Left hindlimb (tissue), 1 donor: Measurements from ENCODE around the gene NR1D2.
"Not testable (repeated sequence)": the region's sequence is repeated elsewhere in the genome, so short reads cannot be mapped to it uniquely, and the experiment has no call there.

ENCODE experiments used
- DNase-seq: peaks from one replicate; pipeline ENCODE4 v3.0.0-alpha.2; 2018

The NR1D2 gene

DNA sequence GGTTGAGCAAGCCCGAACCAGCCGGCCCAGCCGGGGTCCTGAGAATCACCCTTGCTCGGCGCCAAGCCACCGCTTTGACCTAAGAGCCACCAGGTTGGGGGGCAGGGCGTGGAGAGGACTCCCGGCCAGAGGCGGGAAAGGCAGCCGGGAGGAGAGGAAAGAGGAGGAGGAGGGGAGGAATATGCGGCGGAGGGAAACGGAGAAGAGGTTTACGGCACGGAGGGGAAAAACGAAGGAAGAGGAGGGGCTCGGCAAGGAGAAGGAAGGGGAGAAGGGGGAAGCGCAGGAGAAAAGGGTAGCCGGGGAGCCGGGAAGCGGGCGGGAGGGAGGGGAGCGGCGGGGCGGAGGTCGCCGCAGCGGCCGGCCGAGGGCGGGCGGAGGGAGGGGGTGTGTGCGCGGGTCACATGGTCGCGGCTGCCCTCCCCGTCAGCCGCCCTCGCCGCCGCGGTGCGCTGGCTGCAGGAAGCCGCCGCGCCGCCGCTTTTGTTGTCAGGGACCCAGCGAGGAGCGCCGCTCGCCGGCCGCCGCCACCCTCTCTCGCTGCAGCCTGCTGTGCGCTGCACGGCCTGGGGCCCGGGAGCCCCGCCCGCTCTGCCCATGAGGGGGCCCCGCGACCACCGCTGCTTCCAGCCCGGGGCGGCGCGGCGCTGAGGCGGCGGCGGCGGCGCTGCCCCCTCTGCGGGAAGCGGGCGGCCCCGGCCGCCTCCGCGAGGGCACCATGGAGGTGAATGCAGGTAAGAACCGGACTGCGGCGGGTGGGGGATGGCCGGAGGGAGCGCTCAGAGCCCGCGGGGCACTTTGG is at the start of gene NR1D2:
Gene NR1D2 (plus strand): TSS at position 426 of the 802 bp plus-strand sequence. CDS start 293 bp downstream, at position 719.
- DNase-seq: peak; percentile 89

- DNase-seq: no peak
Measured at GRCh38 chr3:23900744-23901143, 44.3 kb upstream of the NR1D2 start.

DNA sequence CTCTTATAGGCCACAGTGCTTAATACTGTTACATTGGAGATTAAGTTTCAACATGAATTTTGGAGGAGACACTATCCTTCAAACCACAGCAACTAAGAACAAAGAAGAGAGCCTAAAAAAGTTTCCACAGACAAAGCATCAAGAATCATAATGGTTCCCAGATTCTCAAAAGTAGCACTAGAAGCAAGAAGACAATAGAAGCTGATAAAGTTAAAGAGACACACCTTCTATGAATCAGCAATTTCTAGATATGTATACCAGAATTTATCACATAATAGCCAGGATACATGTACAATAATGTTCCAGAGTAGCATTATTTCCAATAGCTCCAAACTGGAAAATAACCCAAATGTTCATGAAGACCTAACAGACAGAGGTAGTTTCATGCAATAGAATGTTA is 40.5 kb upstream of the NR1D2 start:
- DNase-seq: no peak

- DNase-seq: no peak
Measured at GRCh38 chr3:23909341-23909740, 35.7 kb upstream of the NR1D2 start.

- DNase-seq: no peak
Measured at GRCh38 chr3:23911397-23911796, 33.7 kb upstream of the NR1D2 start.

- DNase-seq: not testable (repeated sequence)
Measured at GRCh38 chr3:23912335-23912734, 32.8 kb upstream of the NR1D2 start.

DNA sequence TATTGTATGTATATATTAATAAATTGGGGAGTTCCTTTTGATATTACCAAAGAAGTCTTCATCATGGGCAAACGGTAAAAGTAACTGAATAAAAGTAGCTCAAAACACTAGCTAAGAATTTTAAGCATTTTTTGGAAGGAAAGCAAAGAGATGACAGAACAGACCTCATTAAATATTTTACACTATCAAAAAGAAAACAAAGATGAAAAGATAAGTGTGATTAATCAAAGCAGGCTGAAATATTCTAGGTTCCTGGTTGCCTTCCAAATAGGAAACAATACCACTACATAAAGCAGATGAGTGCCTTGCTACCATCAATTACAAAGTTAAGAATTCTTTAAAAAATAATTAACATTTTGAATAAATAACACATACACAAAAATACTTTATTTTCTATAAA is 31.9 kb upstream of the NR1D2 start:
- no peak for DNase-seq

DNA sequence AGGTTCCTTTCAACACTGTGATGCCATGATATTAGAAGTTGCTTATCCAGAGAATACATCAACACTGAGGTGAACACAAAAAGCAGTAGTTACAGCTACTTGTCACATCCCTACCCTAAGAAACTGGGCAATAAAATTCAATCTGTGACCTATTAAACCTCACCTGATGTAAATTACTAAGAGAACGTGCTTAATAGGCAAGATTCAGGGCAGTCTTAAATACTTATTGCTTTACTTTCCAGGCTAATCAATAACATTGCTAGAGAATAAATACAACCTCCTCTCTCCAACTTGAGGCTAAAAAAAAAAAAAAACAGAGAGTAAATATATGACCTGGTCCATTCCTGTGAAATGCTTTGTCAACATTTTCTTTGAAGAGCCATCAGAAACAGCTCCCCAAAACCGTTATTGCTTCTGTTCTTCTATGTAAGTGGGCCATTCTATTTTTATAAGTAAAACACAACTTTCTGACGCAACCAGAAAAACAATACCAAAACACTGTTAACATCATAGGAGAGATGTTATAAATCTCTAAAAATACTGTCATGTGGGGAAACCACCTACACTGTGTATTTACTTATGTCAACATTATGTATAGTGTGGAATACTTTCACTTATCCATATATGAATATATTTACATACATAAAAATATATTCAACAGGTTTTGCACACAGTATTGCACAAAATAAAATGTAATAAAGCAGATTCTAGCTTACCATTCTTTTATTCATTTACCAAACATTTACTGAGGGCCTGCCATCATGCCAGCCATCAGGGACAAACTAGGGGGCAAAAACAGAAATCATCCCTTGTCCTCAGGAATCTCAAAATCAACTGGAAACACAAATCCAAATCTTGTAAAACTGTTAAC is 31.0 kb upstream of the NR1D2 start:
- DNase-seq: no peak

DNA sequence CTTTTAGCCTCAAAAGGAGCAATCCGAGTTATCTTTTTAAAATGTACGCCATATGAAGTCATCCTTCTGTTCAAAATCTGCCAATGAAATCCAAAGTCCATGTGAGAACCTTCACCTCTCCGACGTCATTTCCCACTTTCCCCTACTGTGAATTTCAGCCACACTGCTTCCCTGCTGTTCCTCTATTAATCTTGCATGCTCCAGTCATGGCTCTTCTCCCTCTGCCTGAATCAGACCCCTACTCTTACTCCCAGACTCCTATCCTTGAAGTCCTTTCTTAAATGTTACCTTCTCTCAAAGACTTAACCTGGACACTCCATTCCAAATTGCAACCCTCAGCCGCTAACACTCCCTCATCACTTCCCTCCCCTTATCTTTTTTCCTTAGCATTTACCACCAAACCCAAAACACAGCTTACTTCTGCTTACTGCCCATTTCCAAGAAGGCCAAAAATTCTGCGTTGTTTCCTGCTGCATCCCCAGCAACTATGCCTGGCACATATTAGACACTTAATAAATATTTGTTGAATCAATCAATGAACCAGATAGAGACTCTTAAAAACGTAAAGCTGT is 29.5 kb upstream of the NR1D2 start:
- no peak for DNase-seq

DNA sequence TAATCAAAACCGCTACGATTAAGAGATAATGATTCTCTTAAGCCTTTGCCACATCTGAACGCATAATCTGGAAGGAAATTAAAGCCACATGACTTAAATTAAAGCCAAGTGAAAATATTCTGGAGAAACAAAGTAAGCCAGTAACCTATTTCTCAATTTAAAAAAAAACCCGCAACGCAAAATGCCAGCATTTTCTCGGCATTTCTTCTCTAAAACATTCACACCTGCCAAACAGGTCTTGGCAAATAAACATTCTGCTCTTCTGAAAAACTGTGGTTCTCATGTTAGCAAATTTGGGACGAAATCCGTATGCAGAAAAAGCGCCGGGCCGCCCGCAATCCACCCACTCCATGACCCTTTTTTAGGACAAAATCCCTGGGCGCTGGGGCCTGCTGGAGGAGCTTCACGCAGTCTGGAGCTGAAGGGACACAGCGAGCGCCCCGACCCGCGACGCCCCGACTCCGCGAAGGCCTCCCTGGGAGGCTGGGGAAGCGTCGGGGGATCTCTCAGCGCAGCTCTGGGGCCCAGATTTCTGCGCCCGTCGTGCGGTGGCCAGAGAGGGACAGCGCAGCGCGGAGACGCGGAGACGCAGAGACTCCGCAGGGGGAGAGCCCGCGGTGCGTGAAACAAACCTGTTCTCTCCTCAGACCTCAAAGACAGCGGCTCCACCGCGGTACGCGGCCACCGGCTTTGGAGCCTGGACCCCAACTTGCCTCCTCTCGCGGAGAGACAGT is 28.8 kb upstream of the NR1D2 start:
- DNase-seq: no peak

- DNase-seq: peak; percentile 97
Measured at GRCh38 chr3:23916886-23917678, 28.0 kb upstream of the NR1D2 start, which contains the start of the genes NKIRAS1 and RPL15. Gene NKIRAS1, minus strand, starts transcription at chr3:23916990. Its CDS starts 6,086 bp downstream, at chr3:23910904. Gene RPL15, plus strand, starts transcription at chr3:23917132. Its CDS starts 728 bp downstream, at chr3:23917860.

- DNase-seq: not testable (repeated sequence)
Measured at GRCh38 chr3:23917679-23918303, 27.3 kb upstream of the NR1D2 start.

GRCh38 chr3:23918331-23918730 is 26.8 kb upstream of the NR1D2 start:
- DNase-seq: not testable (repeated sequence)

GRCh38 chr3:23919628-23920027 is 25.5 kb upstream of the NR1D2 start:
- no peak for DNase-seq

DNA sequence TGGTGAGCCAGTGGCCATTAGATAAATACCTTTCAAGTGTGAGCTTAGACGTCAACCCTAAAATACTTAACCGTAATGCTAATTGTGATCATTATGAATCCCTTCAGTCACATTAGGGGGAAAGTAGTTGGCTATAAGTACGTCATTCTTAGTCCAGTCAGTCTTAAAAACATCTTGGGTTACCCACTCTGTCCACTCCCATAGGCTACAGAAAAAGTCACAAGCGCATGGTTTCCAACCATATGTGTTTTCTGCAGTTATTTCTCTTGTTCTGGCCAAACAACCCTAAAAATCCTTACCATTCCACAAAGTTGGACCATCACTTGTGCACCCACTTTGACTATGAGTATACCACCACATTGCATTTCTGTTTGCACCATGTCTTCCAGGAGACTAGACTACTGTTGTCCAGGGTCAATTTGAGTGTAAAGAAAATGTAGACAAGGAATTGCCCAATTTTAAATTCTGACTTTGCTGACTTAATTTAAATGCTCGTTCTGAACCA is 24.9 kb upstream of the NR1D2 start:
- DNase-seq: no peak

- DNase-seq: no peak
Measured at GRCh38 chr3:23921052-23921511, 24.0 kb upstream of the NR1D2 start.

DNA sequence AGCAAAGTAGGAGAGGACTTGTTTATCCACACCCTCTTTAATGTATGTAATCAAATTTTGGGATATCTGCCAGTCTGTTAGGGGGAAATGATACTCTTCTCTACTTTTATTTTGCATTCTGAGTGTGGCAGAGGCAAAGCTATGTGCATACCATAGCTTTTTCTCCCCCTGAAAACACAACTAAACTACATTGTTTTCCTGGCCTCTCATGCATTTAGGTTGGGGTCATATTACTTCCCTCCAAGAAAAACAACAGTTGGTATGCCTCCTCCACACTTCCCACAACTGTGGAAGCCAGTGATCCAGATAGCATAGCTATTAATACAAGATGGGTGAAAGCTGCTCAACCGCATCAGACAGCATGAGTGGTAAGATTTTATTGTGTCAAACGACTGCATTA is 21.3 kb upstream of the NR1D2 start:
- DNase-seq: no peak

DNA sequence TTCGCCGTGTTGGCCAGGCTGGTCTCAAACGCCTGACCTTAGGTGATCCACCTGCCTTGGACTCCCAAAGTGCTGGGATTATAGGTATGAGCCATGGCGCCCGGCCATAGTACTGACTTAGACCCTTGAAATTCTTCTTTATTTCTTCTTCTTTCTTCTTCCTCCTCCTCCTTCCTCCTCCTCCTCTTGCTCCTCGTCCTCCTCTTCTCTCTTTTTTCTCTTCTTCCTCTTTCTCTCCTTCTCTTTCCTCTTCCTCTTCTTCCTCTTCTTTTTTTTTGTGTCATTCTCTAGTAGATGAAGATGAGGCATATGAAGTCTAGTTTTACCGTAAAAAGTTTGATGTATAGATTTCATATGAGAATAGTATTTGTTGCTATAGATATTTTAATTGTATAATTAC is 18.8 kb upstream of the NR1D2 start:
- no peak for DNase-seq

DNA sequence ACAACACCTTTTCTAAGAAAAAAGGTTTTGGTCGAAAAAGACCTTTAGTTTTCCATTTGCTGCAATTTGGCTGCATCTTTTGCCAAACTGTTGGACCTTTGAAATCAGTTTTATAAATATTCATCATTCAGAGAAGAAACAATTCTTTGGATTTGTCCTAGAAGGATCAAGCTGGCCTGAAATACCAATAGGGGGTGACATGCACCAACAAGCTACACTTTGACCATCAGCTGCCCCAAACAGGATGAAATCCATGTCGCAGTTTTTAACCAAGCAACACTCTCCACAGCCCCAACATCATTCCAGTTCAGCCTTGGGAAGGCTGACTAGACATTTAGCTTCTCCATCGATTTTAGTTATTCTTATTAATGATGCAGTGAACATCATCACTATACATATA is 18.4 kb upstream of the NR1D2 start:
- no peak for DNase-seq

GRCh38 chr3:23928524-23928923 is 16.6 kb upstream of the NR1D2 start:
- no peak for DNase-seq

DNA sequence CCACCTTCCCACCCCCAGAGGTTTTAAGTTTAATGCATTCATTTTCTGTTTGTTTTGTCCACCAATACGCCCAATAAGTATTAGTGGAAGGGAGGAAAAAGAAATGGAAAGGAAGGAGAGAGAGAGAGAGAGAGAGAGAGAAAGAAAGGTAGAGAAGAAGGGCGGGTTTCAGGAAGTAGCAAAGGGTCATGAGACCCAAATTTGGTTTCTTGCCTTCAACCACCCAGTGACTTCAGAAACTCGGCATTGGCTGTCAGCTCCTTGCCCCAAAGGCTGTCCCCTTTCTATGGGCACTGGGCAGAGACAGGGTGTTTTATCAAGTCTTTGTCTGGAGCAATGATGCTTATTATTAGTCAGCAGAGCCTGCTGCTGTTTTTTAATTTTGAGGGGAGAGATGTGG is 13.5 kb upstream of the NR1D2 start:
- DNase-seq: no peak
